ENCODE measurements around the gene SRD5A2.

SRD5A2 gene

DNA sequence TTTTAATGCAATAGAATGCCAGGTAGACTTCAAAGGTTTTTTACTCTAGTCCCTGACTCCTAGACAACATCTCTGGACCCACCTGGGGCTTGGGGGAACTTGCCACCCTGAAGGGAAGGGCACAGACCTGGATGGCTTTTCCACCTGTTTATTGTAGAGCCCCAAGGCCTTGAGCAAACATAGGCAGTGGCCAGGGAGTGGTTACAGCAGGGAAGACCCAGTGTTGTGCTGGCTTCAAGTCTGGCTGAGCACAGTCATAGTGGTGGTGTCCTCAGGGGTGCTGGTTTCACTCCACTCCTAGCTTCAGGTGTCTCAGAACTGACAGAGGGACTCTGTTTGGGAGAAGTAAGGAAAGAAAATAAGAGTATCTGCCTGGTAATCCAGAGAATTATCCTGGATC lies 5.5 kb upstream of the SRD5A2 start:
- no peak overlapping the region for H3K27ac ChIP-seq (ENCODE audit: low read depth, low read length)
- no peak overlapping the region for H3K9ac ChIP-seq (ENCODE audit: low read length)
- H3K9me3 ChIP-seq (ENCODE audit: insufficient read depth, low read length) = no peaks in the 10 kb centered on the region
- TF ChIP-seq, protein P1, sequence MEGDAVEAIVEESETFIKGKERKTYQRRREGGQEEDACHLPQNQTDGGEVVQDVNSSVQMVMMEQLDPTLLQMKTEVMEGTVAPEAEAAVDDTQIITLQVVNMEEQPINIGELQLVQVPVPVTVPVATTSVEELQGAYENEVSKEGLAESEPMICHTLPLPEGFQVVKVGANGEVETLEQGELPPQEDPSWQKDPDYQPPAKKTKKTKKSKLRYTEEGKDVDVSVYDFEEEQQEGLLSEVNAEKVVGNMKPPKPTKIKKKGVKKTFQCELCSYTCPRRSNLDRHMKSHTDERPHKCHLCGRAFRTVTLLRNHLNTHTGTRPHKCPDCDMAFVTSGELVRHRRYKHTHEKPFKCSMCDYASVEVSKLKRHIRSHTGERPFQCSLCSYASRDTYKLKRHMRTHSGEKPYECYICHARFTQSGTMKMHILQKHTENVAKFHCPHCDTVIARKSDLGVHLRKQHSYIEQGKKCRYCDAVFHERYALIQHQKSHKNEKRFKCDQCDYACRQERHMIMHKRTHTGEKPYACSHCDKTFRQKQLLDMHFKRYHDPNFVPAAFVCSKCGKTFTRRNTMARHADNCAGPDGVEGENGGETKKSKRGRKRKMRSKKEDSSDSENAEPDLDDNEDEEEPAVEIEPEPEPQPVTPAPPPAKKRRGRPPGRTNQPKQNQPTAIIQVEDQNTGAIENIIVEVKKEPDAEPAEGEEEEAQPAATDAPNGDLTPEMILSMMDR (IDR thresholded peaks at IDR 0.05; ENCODE audit: insufficient read depth, low read length, poor library complexity, severe bottlenecking) = no peak
- TF ChIP-seq EZH2phosphoT487 (conservative IDR thresholded peaks at IDR 0.05; ENCODE audit: low read length) = no peak
- no peaks in the 10 kb centered on the region for H4K20me1 ChIP-seq (ENCODE audit: low read depth, low read length)
- no peaks in the 10 kb centered on the region for H3K9me2 ChIP-seq (replicated peaks; ENCODE audit: insufficient read depth, low read length)
- H2AFZ ChIP-seq (ENCODE audit: low read depth, low read length, severe bottlenecking) = no peak overlapping the region
- H3K4me3 ChIP-seq (ENCODE audit: insufficient read depth, low read length, poor library complexity, severe bottlenecking) = no peak overlapping the region
- no peaks in the 10 kb centered on the region for H3F3A ChIP-seq (ENCODE audit: insufficient read depth)
- no peaks in the 10 kb centered on the region for H3K27me3 ChIP-seq (ENCODE audit: low read length)
- H3K79me2 ChIP-seq (ENCODE audit: insufficient read depth, low read length) = no peaks in the 10 kb centered on the region
- H3K36me3 ChIP-seq (ENCODE audit: low read length) = no peaks in the 10 kb centered on the region
- H3K4me2 ChIP-seq (ENCODE audit: low read depth, low read length, poor library complexity, severe bottlenecking) = no peak overlapping the region

DNA sequence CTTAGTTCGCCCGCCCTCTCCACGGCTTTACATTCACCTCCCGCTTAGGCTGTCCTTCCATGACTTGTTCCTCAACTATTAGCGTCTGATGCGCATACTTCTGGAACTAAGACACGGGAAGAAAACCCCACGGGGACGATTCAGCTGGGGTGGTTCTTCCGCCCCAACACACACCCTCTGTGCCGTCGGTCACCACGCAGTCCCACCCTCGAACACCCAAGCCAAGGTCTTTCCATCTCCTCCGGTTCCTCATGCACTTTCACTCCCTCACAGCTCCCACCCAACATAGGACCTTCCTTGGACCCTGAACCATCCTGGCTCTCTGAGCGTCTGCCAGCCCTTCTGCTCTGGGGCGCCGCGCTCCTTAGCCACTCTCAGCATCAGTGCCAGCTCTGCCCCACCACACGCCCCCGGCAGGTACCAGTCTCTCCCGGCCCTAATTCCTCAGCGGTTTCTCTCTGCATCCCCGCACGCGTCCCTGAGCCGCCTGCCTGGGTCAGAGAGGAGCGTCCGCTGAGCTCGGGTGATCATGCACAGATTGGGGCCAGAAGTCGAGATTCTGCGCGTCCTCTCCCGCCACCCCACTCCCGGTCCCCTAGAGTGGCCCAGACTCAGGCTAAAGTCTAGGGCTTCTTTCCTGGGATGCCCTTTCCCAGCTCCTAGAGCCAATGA lies 522 bp upstream of the SRD5A2 start:
- Histone ChIP-seq H3K9me2 (replicated peaks; ENCODE audit: insufficient read depth, low read length) (no peaks in the 10 kb centered on the region), H3F3A (ENCODE audit: insufficient read depth) (no peaks in the 10 kb centered on the region), H3K27ac (ENCODE audit: low read depth, low read length) (no peak overlapping the region), H3K27me3 (ENCODE audit: low read length) (no peaks in the 10 kb centered on the region), H3K4me3 (ENCODE audit: insufficient read depth, low read length, poor library complexity, severe bottlenecking) (no peak overlapping the region), H3K36me3 (ENCODE audit: low read length) (no peaks in the 10 kb centered on the region), H4K20me1 (ENCODE audit: low read depth, low read length) (no peaks in the 10 kb centered on the region), H2AFZ (ENCODE audit: low read depth, low read length, severe bottlenecking) (no peak overlapping the region), H3K4me2 (ENCODE audit: low read depth, low read length, poor library complexity, severe bottlenecking) (no peak overlapping the region), H3K9me3 (ENCODE audit: insufficient read depth, low read length) (no peaks in the 10 kb centered on the region), H3K9ac (ENCODE audit: low read length) (no peak overlapping the region), H3K79me2 (ENCODE audit: insufficient read depth, low read length) (no peaks in the 10 kb centered on the region)
- TF ChIP-seq, protein P1 (IDR thresholded peaks at IDR 0.05; ENCODE audit: insufficient read depth, low read length, poor library complexity, severe bottlenecking) = no peak
- TF ChIP-seq EZH2phosphoT487 (conservative IDR thresholded peaks at IDR 0.05; ENCODE audit: low read length) = no peak

DNA sequence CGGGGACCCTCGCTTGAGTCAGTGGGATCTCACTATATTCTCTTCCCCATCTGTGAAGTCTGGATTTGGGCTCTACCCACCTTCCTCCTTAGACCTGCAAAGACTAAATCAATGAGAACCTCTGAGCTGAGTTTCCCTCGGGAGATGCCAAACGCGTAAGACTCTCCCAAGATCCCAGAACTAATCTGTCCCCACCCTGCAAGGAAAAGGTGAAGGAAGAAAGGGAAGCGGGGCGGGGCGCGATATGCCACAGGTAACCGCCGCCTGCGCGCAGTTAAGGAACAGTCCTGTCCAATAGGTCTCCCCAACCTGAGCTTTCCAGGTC lies 780 bp downstream of the SRD5A2 start:
- H3F3A ChIP-seq (ENCODE audit: insufficient read depth) = no peaks in the 10 kb centered on the region
- H3K9me2 ChIP-seq (replicated peaks; ENCODE audit: insufficient read depth, low read length) = no peaks in the 10 kb centered on the region
- H4K20me1 ChIP-seq (ENCODE audit: low read depth, low read length) = no peaks in the 10 kb centered on the region
- no peaks in the 10 kb centered on the region for H3K79me2 ChIP-seq (ENCODE audit: insufficient read depth, low read length)
- no peak overlapping the region for H3K27ac ChIP-seq (ENCODE audit: low read depth, low read length)
- H3K27me3 ChIP-seq (ENCODE audit: low read length) = no peaks in the 10 kb centered on the region
- TF ChIP-seq, protein P1 (IDR thresholded peaks at IDR 0.05; ENCODE audit: insufficient read depth, low read length, poor library complexity, severe bottlenecking) = no peak
- no peak for TF ChIP-seq EZH2phosphoT487 (conservative IDR thresholded peaks at IDR 0.05; ENCODE audit: low read length)
- no peak overlapping the region for H3K4me3 ChIP-seq (ENCODE audit: insufficient read depth, low read length, poor library complexity, severe bottlenecking)
- no peaks in the 10 kb centered on the region for H3K36me3 ChIP-seq (ENCODE audit: low read length)
- no peak overlapping the region for H3K9ac ChIP-seq (ENCODE audit: low read length)
- H3K9me3 ChIP-seq (ENCODE audit: insufficient read depth, low read length) = no peaks in the 10 kb centered on the region
- no peak overlapping the region for H2AFZ ChIP-seq (ENCODE audit: low read depth, low read length, severe bottlenecking)
- H3K4me2 ChIP-seq (ENCODE audit: low read depth, low read length, poor library complexity, severe bottlenecking) = no peak overlapping the region
